ENCODE data around the gene AP5B1.
"Not testable (repeated sequence)": the region's sequence is repeated elsewhere in the genome, so short reads cannot be mapped to it uniquely, and the experiment has no call there.

The AP5B1 gene

DNA sequence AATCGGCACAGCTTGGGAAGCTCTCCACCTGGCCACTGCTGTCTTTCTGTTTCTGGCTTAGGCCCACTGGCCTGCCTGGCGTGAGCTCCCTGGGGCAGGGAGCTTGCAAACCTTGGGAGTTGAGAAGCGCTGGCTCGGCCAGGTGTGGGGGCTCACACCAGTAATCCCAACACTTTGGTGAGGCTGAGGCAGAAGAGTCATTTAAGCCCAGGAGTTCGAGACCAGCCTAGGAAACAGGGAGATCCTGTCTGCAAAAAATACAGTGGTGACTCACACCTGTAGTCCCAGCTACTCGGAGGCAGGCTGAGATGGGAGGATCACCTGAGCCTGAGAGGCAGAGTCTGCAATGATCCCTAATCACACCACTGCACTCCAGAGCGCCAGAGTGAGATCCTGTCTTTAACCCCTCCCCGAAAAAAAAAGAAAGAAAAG lies 4.0 kb downstream of the AP5B1 start:
- no peak for DNase-seq (ENCODE audit: low spot score)
- TF ChIP-seq CTCF (IDR thresholded peaks at IDR 0.05; ENCODE audit: extremely low read depth, insufficient read depth, missing control alignments) = no peak
- in situ Hi-C loops (cut with MboI; ENCODE audit: low pct_unique_long_range_greater_than_20kb, low sequenced_read_pairs, unreplicated experiment) = no loop called here

GRCh38 chr11:65776196-65776595 lies 4.6 kb downstream of the AP5B1 start:
- no peak for TF ChIP-seq CTCF (IDR thresholded peaks at IDR 0.05; ENCODE audit: extremely low read depth, insufficient read depth, missing control alignments)
- DNase-seq (ENCODE audit: low spot score) = no peak
- in situ Hi-C loops (cut with MboI; ENCODE audit: low pct_unique_long_range_greater_than_20kb, low sequenced_read_pairs, unreplicated experiment) = no loop called here

- DNase-seq (ENCODE audit: low spot score) = no peak
- in situ Hi-C loops (cut with MboI; ENCODE audit: low pct_unique_long_range_greater_than_20kb, low sequenced_read_pairs, unreplicated experiment) = no loop called here
- no peak for TF ChIP-seq CTCF (IDR thresholded peaks at IDR 0.05; ENCODE audit: extremely low read depth, insufficient read depth, missing control alignments)
Measured at GRCh38 chr11:65774525-65775306, 6.1 kb downstream of the AP5B1 start.

DNA sequence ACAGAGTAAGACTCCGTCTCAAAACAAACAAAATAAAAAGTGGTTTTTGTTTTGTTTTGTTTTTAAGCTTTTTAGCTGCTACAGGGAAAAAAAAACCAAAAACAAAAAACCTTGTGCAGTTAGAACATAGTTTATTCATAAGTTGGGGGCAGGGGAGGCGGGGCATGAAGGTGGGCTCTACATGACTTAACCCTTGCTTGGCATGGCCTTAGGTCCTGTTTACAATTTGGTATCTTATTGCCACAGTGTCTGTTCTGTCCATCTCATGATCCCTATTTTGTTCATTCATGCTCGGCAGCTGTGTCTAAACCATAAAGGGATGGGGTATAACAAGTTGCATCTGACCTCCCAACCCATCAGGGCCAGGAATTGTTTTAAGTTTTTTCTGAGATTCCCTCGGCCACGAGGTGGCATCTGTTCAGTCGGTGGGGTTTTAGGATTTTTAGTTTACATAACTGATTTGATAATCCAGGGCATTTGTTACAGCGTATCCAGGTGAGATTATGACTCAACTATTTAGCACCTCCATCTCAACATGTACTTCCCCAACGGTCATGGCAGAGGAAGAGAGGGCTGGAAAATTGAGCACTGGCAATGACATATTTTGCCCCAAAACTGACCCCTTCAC lies 6.9 kb downstream of the AP5B1 start:
- in situ Hi-C loops (cut with MboI; ENCODE audit: low pct_unique_long_range_greater_than_20kb, low sequenced_read_pairs, unreplicated experiment) = no loop called here
- DNase-seq (ENCODE audit: low spot score) = peak; percentile 10

DNA sequence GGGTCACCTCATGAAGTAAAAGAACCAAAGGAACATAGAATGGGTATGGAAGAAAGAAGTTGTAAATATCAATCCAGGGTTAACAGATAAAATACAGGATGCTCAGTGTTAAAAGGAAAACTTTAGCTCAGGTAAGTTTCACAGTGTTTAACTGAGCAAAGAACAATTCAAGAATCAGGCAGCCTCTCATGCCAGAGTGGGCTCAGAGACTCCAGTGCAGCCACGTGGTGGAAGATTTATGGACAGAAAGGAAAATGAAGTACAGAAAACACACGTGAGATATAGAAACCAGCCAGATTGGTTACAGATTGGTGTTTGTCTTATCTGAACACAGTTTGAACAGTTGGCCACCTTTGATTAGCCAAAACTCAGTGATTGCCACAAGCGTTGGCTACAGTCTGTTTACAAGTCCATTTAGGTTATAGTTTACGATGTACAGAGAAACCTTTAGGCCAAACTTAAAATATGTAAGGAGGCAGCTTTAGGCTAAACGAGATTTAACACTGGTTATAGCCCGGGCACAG lies 9.1 kb downstream of the AP5B1 start:
- TF ChIP-seq CTCF (IDR thresholded peaks at IDR 0.05; ENCODE audit: extremely low read depth, insufficient read depth, missing control alignments) = no peak
- in situ Hi-C loops (cut with MboI; ENCODE audit: low pct_unique_long_range_greater_than_20kb, low sequenced_read_pairs, unreplicated experiment) = no loop called here
- no peak for DNase-seq (ENCODE audit: low spot score)

More for the DNA sequence above, 6.9 kb downstream of the AP5B1 start:
- TF ChIP-seq CTCF (IDR thresholded peaks at IDR 0.05; ENCODE audit: extremely low read depth, insufficient read depth, missing control alignments) = no peak

DNA sequence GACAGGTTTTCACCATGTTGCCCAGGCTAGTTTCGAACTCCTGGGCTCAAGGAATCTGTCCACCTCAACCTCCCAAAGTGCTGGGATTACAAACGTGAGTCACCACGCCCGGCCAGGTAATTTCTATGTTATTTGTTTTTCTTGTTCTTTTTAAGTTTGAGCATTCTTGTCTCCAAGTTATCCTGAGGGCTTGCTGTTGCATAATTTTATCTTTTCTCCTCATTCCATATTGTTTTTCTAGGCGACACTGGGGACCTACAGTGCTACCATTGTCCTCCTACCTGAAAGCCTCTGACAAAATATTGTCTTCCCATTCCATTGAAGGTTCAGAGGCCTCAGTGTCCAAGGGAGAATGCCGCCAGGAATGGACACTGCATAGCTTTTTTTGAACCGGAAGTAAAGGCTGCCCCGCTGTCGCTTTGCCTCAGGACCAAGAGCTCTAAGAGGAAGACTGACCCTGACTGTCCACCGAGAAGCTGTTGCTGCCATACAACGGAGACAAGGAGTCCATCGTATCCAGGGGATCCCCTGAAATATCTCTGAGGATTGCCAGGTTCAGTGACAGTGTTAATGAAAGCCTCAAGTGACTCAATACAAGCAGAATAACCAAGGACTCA lies 9.7 kb downstream of the AP5B1 start:
- no peak for DNase-seq (ENCODE audit: low spot score)
- in situ Hi-C loops (cut with MboI; ENCODE audit: low pct_unique_long_range_greater_than_20kb, low sequenced_read_pairs, unreplicated experiment) = no loop called here
- TF ChIP-seq CTCF (IDR thresholded peaks at IDR 0.05; ENCODE audit: extremely low read depth, insufficient read depth, missing control alignments) = no peak

- in situ Hi-C loops (cut with MboI; ENCODE audit: low pct_unique_long_range_greater_than_20kb, low sequenced_read_pairs, unreplicated experiment); DNase-seq (ENCODE audit: low spot score): not testable (repeated sequence)
Measured at GRCh38 chr11:65767806-65768205, 13.0 kb downstream of the AP5B1 start.

Data from GM13977 (cell line).